Measurements from ENCODE around the gene MRPL14.

Gene MRPL14

DNA sequence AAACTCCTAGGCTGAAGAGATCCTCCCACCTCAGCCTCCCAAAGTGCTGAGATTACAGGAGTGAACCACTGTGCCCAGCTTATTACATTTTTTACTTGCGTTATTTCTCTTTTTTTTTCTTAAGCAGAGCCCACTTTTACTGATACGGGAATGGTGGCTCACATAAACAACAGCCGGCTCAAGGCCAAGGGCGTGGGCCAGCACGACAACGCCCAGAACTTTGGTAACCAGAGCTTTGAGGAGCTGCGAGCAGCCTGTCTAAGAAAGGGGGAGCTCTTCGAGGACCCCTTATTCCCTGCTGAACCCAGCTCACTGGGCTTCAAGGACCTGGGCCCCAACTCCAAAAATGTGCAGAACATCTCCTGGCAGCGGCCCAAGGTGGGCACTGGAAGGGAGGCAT is 41.9 kb upstream of the MRPL14 start:
- no peak for DNase-seq
- no peaks in the 10 kb centered on the region for H3K36me3 ChIP-seq
- H3K4me3 ChIP-seq (ENCODE audit: low read depth, low read length) = no peak overlapping the region
- TF ChIP-seq, protein P1, sequence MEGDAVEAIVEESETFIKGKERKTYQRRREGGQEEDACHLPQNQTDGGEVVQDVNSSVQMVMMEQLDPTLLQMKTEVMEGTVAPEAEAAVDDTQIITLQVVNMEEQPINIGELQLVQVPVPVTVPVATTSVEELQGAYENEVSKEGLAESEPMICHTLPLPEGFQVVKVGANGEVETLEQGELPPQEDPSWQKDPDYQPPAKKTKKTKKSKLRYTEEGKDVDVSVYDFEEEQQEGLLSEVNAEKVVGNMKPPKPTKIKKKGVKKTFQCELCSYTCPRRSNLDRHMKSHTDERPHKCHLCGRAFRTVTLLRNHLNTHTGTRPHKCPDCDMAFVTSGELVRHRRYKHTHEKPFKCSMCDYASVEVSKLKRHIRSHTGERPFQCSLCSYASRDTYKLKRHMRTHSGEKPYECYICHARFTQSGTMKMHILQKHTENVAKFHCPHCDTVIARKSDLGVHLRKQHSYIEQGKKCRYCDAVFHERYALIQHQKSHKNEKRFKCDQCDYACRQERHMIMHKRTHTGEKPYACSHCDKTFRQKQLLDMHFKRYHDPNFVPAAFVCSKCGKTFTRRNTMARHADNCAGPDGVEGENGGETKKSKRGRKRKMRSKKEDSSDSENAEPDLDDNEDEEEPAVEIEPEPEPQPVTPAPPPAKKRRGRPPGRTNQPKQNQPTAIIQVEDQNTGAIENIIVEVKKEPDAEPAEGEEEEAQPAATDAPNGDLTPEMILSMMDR (IDR thresholded peaks at IDR 0.05; ENCODE audit: low read depth, low read length) = no peak
- H3K9me3 ChIP-seq (ENCODE audit: severe bottlenecking) = no peaks in the 10 kb centered on the region
- H3K27me3 ChIP-seq (ENCODE audit: insufficient read depth, low read depth, severe bottlenecking) = no peaks in the 10 kb centered on the region
- no peak overlapping the region for H3K27ac ChIP-seq

DNA sequence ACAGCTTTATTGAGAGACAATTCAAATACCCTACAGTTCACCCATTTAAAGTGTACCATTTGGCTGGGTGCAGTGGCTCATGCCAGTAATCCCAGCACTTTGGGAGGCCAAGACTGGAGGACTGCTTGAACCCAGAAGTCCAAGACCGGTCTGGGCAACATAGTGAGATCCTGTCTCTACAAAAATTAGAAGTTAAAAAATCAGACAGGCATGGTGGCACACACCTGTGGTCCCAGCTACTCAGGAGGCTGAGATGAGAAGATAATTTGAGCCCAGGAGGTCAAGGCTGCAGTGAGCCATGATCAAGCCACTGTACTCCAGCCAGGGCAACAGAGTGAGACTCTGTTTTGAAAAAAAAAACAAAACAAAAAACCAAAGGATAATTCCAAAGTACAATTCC is 40.3 kb upstream of the MRPL14 start:
- H3K27me3 ChIP-seq (ENCODE audit: insufficient read depth, low read depth, severe bottlenecking) = no peaks in the 10 kb centered on the region
- no peaks in the 10 kb centered on the region for H3K36me3 ChIP-seq
- H3K27ac ChIP-seq = no peak overlapping the region
- no peak for DNase-seq
- TF ChIP-seq, protein P1 (IDR thresholded peaks at IDR 0.05; ENCODE audit: low read depth, low read length) = no peak
- no peaks in the 10 kb centered on the region for H3K9me3 ChIP-seq (ENCODE audit: severe bottlenecking)
- no peak overlapping the region for H3K4me3 ChIP-seq (ENCODE audit: low read depth, low read length)

DNA sequence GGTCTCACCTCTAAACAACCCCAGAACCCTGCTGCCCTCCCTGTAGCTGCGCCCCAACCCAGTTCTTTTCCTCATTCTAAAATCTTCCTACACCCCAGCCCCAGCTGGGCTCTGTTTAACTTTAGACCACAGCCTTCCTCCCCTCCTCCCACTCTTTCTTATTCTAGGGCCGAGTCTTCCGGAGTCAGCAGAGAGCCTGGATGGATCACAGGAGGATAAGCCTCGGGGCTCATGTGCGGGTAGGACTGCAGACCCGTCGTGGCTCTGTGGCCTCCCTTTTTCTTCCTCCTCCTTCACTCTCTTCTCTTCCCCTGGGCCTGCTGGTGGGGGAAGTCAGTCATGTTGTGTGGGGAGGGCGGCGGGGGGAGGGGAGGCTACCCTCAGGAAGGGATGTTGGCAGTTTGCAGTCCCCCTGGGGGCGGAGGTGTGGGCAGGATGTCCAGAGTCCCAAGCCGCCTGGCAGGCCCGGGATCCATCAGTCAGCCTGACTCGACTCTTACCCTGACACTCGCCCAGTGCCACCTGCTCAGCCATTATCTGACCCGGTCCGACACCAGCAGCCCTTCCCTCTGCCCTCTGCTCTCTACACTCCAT is 39.4 kb upstream of the MRPL14 start:
- no peak overlapping the region for H3K4me3 ChIP-seq (ENCODE audit: low read depth, low read length)

DNA sequence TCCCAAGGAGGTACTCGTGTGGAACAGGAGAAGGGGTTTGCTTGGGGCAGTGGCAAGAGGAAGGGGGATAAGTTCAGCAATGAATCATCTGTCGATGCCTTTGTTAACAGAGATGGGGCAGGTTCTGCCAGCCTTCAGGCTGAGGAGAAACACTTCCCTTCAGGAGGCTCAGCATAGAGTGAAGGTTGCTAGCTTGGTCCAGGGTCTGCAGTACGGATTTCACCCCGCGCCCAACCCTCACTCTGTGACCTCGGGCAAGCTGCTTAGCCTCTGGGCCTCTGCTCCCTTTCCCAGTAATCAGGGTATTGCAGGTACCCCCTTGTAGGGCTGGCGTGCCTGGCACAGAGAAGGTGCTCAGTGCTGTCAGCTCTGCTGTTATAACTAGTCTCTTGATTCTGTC is 38.9 kb upstream of the MRPL14 start:
- Histone ChIP-seq H3K36me3 (no peaks in the 10 kb centered on the region), H3K4me3 (ENCODE audit: low read depth, low read length) (no peak overlapping the region), H3K9me3 (ENCODE audit: severe bottlenecking) (no peaks in the 10 kb centered on the region), H3K27ac (peak overlapping the region; percentile 25), H3K27me3 (ENCODE audit: insufficient read depth, low read depth, severe bottlenecking) (no peaks in the 10 kb centered on the region)
- TF ChIP-seq, protein P1 (IDR thresholded peaks at IDR 0.05; ENCODE audit: low read depth, low read length) = no peak
- DNase-seq = no peak

More for the DNA sequence above, 39.4 kb upstream of the MRPL14 start:
- Histone ChIP-seq H3K27me3 (ENCODE audit: insufficient read depth, low read depth, severe bottlenecking) (no peaks in the 10 kb centered on the region), H3K36me3 (no peaks in the 10 kb centered on the region), H3K27ac (peak overlapping the region; percentile 25), H3K9me3 (ENCODE audit: severe bottlenecking) (no peaks in the 10 kb centered on the region)
- DNase-seq = peak; percentile 61
- TF ChIP-seq, protein P1 (IDR thresholded peaks at IDR 0.05; ENCODE audit: low read depth, low read length) = no peak

DNA sequence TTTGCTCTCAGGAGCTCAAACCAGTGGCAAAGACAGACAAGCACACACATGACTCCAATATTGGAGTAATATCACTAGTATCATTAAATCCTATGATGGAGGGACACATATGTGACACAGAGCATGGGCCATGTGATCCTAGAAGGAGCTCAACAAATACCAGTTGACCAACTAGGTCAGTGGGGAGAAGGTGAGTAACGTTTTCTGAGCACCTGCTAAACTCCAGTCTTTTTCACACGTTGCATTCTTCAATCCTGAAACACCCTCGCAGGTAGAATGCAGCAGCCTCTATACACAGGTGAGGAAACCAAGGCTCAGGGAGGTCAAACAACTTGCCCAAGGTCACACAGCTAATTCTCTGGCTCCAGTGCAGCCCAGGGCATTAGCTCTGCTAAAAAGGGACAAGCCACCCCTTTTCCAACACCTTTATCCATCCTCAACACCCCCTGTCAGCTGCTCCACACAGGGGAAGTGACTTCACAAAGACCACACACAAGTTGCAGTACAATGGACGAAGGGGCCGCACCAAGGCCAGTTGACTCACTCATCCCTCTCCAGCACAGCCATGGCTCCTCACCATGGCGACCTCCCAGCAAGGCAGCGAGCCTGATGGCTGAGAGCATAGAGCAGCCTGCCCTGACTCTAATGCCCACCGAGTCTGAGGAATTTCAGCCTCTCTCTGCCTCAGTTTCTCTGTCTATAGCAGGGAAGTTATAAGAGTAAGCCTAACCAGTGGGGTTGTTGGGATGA is 35.8 kb upstream of the MRPL14 start:
- H3K36me3 ChIP-seq = no peaks in the 10 kb centered on the region
- H3K27ac ChIP-seq = no peak overlapping the region
- no peaks in the 10 kb centered on the region for H3K27me3 ChIP-seq (ENCODE audit: insufficient read depth, low read depth, severe bottlenecking)
- DNase-seq = no peak
- TF ChIP-seq, protein P1 (IDR thresholded peaks at IDR 0.05; ENCODE audit: low read depth, low read length) = no peak
- H3K4me3 ChIP-seq (ENCODE audit: low read depth, low read length) = no peak overlapping the region
- no peaks in the 10 kb centered on the region for H3K9me3 ChIP-seq (ENCODE audit: severe bottlenecking)

All from WERI-Rb-1 (cell line).